HUES6 (cell line): ENCODE measurements around the gene CLEC11A.
"Not testable (repeated sequence)": the region's sequence is repeated elsewhere in the genome, so short reads cannot be mapped to it uniquely, and the experiment has no call there.

Experiments
- H3K27ac ChIP-seq: 2 replicates; pipeline ENCODE4 v1.7.0; 2013; ENCODE audit warnings: low read depth, mild to moderate bottlenecking, low read length, inconsistent platforms
- H3K27me3 ChIP-seq: 2 replicates; pipeline ENCODE4 v1.6.1; 2013; ENCODE audit warnings: low read length; ENCODE audit not compliant: control insufficient read depth, insufficient read depth
- H3K36me3 ChIP-seq: 2 replicates; pipeline ENCODE4 v1.6.1; 2013; ENCODE audit warnings: low read length; ENCODE audit not compliant: control insufficient read depth, insufficient read depth
- H3K4me1 ChIP-seq: 2 replicates; pipeline ENCODE4 v1.6.1; 2013; ENCODE audit warnings: low read length; ENCODE audit not compliant: control insufficient read depth, insufficient read depth
- H3K4me3 ChIP-seq: 2 replicates; pipeline ENCODE4 v1.5.1; 2013; ENCODE audit warnings: low read depth, low read length
- H3K9ac ChIP-seq: one replicate; pipeline ENCODE4 v1.6.1; 2013; ENCODE audit warnings: mild to moderate bottlenecking, low read length
- H3K9me3 ChIP-seq: 2 replicates; pipeline ENCODE4 v1.6.1; 2013; ENCODE audit warnings: low read depth, low read length; ENCODE audit not compliant: control insufficient read depth, insufficient read depth

CLEC11A gene

DNA sequence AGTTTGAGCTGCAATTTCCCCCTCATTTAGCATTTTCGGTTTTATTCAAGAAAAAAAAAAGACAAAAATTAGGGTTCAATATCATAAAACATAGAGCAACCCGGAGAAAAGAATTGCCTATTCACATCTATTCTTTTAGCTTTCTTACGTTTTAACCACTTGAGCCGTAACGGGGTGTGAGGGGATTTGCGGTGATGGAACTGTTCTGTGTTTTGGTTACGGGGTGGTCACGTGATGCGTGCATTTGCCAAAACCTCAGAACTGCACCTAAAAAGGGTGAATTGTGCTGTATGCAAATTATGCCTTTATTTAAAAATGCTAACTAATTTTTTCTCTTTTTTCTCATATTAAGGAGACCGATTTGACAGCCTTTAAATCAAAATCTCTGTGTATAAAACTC, 22.1 kb downstream of the CLEC11A start:
- Histone ChIP-seq H3K9me3 (no peaks in the 10 kb centered on the region), H3K9ac (no peak overlapping the region), H3K4me3 (no peak overlapping the region), H3K4me1 (no peaks in the 10 kb centered on the region), H3K36me3 (no peaks in the 10 kb centered on the region), H3K27ac (no peak overlapping the region), H3K27me3 (no peaks in the 10 kb centered on the region; the same call in 1 of the 2 replicates)

DNA sequence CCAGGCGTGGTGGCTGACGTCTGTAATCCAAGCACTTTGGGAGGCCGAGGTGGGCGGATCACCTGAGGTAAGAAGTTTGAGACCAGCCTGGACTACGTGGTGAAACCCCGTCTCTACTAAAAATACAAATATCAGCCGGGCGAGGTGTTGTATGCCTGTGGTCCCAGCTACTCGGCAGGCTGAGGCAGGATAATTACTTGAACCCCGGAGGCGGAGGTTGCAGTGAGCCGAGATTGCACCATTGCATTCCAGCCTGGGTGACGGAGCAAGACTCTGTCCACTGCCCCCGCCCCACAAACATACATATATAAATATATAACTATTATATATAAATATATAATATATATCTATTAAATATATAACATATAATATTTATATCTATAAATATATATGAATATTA, 24.0 kb downstream of the CLEC11A start:
- H3K4me1 ChIP-seq, H3K9me3 ChIP-seq, H3K27me3 ChIP-seq, H3K9ac ChIP-seq, H3K4me3 ChIP-seq, H3K36me3 ChIP-seq, H3K27ac ChIP-seq: not testable (repeated sequence)

DNA sequence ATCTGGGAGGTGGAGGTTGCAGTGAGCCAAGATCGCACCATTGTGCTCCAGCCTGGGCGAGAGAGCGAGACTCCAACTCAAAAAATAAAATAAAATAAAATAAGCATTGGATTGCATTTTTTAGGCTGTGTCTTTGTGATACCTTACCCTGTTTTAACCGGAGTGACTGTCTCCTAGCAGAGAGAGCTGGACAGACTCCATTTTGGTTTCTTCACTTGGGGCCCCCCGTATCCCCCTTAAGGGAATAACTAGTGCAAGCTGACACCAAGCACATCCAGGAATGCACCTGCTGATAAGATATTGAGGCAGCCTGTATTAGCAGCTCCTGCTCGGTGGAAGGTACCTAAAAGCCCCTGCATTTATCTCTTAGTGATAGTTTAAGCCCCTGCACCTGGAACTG, 26.3 kb downstream of the CLEC11A start:
- Histone ChIP-seq H3K36me3 (no peaks in the 10 kb centered on the region), H3K4me1 (no peaks in the 10 kb centered on the region), H3K9me3 (no peaks in the 10 kb centered on the region), H3K27ac (no peak overlapping the region), H3K4me3 (no peak overlapping the region), H3K27me3 (no peaks in the 10 kb centered on the region), H3K9ac (no peak overlapping the region)

DNA sequence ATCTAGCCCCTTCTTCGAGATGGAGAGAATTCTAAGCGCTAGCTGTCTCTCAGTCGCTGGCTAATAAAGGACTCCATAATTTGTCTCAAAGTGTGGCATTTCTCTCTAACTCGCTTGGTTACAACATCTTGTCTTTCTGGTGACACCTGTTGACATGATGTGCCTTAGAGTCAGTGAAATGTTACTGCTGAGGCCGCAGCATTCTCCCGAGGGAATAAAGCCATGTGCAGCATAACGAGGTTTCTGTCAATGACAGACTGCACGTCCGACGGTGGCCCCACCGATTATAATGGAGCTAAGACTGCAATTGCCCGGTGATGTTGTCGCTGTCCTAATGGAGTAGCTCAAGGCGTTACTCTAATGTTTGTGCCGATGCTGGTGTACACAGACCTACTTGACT, 26.8 kb downstream of the CLEC11A start:
- 0 out of 2 replicates have a peak, but pooled peaks cover under 1% of the 10 kb centered on the region for H3K27me3 ChIP-seq
- H3K27ac ChIP-seq = no peak overlapping the region
- no peaks in the 10 kb centered on the region for H3K36me3 ChIP-seq
- no peak overlapping the region for H3K4me3 ChIP-seq
- H3K4me1 ChIP-seq = no peaks in the 10 kb centered on the region
- no peaks in the 10 kb centered on the region for H3K9me3 ChIP-seq
- no peak overlapping the region for H3K9ac ChIP-seq

- no peaks in the 10 kb centered on the region for H3K36me3 ChIP-seq
- H3K27me3 ChIP-seq = 0 out of 2 replicates have a peak, but pooled peaks cover 3% of the 10 kb centered on the region
- H3K27ac ChIP-seq = no peak overlapping the region
- H3K4me3 ChIP-seq = no peak overlapping the region
- H3K9me3 ChIP-seq = no peaks in the 10 kb centered on the region
- H3K4me1 ChIP-seq = no peaks in the 10 kb centered on the region
- H3K9ac ChIP-seq = no peak overlapping the region
Measured at GRCh38 chr19:50753879-50754278, 30.7 kb downstream of the CLEC11A start.

DNA sequence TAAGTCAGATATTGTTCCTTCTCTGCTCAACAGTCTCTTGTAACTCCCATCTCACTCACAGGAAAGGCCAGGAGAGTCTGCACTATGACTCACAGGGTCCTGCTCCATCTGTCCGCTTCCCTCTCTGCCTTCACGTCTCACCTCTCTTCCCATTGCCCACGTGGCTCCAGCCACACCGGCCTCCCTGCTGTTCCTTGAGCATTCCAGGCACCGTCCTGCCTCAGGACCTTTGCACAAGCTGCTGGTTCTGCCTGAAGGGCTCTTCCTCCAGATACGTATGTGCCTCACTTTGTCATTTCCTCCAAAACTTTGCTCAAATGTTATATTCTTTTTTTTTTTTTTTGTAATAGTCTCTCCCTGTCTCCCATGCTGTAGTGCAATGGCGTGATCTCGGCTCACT, 33.1 kb downstream of the CLEC11A start:
- not testable (repeated sequence) for H3K9ac ChIP-seq, H3K4me1 ChIP-seq, H3K4me3 ChIP-seq, H3K27me3 ChIP-seq, H3K36me3 ChIP-seq, H3K9me3 ChIP-seq, H3K27ac ChIP-seq

DNA sequence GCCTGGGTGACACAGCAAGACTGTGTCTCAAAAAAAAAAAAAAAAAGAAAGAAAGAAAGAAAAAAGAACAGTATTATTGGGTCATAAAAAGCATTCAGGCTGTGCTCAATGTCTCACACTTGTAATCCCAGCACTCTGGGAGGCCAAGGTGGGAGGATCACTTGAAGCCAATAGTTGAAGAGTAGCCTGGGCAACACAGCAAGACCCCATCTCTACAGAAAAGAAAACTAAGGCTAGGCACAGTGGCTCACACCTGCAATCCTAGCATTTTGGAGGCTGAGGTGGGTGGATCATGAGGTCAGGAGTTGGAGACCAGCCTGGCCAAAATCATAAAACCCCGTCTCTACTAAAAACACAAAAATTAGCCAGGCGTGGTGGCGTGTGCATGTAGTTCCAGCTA, 34.5 kb downstream of the CLEC11A start:
- not testable (repeated sequence) for H3K4me1 ChIP-seq, H3K9ac ChIP-seq, H3K4me3 ChIP-seq, H3K9me3 ChIP-seq, H3K36me3 ChIP-seq, H3K27me3 ChIP-seq, H3K27ac ChIP-seq

- not testable (repeated sequence) for H3K36me3 ChIP-seq, H3K9ac ChIP-seq, H3K27ac ChIP-seq, H3K4me3 ChIP-seq, H3K4me1 ChIP-seq, H3K9me3 ChIP-seq, H3K27me3 ChIP-seq
Measured at GRCh38 chr19:50759076-50759475, 35.9 kb downstream of the CLEC11A start.

DNA sequence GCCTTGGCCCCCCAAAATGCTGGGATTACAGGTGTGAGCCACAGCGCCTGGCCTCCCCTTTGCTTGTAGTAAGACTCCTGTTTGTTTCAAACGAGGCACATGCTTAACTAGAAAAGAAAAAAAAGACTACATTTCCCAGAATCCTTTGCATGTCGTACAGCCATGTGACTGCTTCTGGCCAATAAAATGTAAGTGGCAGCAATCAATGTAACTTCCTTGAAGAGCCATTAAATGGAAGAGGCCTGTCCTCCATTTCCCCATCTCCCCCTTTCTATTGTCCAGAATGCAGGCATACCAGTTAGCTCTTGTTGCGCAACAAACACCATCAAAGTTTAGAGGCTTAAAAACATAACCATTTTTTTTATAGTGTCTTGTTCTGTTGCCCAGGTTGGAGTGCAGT, 36.7 kb downstream of the CLEC11A start:
- no peaks in the 10 kb centered on the region for H3K9me3 ChIP-seq
- no peaks in the 10 kb centered on the region for H3K4me1 ChIP-seq
- H3K9ac ChIP-seq = no peak overlapping the region
- H3K27me3 ChIP-seq = 0 out of 2 replicates have a peak, but pooled peaks cover 3% of the 10 kb centered on the region
- H3K36me3 ChIP-seq = no peaks in the 10 kb centered on the region
- H3K27ac ChIP-seq = no peak overlapping the region
- H3K4me3 ChIP-seq = no peak overlapping the region

- not testable (repeated sequence) for H3K27me3 ChIP-seq, H3K4me1 ChIP-seq, H3K36me3 ChIP-seq, H3K27ac ChIP-seq, H3K9me3 ChIP-seq, H3K9ac ChIP-seq, H3K4me3 ChIP-seq
Measured at GRCh38 chr19:50761501-50761900, 38.3 kb downstream of the CLEC11A start.

DNA sequence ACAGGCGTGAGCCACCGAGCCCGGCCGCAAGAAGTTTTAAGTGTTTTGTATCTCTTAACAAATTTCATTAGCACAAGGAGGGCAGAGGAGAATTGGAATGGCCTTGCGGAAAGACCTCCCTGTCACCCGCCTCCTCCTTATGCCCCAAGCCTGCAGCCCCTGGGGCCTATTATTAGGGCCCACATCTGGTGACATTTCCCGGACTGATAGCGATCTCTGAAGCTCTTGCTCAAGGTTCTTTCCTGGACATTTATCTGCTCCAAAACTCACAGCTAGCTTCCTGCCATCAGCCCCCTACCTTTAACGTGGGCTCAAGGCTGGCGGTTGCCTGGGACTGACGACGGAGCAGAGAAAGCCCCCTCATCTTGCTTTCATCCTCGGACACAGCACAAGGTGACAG, 40.4 kb downstream of the CLEC11A start:
- H3K36me3 ChIP-seq, H3K9ac ChIP-seq, H3K27ac ChIP-seq, H3K4me3 ChIP-seq, H3K27me3 ChIP-seq, H3K4me1 ChIP-seq, H3K9me3 ChIP-seq: not testable (repeated sequence)

DNA sequence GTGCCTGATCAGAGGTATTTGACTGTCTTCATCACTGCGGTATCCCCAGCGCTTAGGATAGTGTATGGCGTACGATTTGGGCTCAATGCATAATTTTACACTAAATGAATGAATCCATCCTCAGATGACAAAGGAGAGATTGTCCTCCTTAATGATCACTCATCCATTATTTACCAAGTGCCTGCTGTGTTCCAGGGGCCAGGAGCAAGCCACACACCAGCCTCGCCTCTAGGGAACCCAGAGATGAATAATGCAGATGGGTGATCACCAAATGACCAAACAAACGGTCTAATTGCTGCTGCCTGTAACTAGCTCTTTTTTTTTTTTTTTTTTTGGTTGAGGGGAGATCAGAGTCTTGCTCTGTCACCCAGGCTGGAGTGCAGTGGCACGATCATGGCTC, 41.2 kb downstream of the CLEC11A start:
- Histone ChIP-seq H3K9ac (no peak overlapping the region), H3K4me3 (no peak overlapping the region), H3K27ac (no peak overlapping the region), H3K4me1 (no peaks in the 10 kb centered on the region), H3K27me3 (no peaks in the 10 kb centered on the region), H3K9me3 (no peaks in the 10 kb centered on the region), H3K36me3 (no peaks in the 10 kb centered on the region)
